Liver (tissue), 9 donors: Measurements from ENCODE around the gene ADARB1. TPM values are rescaled to one million over a fixed set of nuclear protein-coding genes. Genes with fewer than 3 reads are reported as not detected.

Experiments used
- DNase-seq: peaks from one replicate; pipeline ENCODE4 v3.0.0-alpha.2; 2017; ENCODE audit warnings: low spot score
- H3K27ac ChIP-seq, 2 donors: one replicate each; pipeline ENCODE4 v1.7.0; 2013; ENCODE audit warnings: inconsistent platforms in 2 of 2, low read length in 2 of 2, control low read depth in 1 of 2, low read depth in 1 of 2, mild to moderate bottlenecking in 1 of 2
- H3K27me3 ChIP-seq, 4 donors: one replicate each; pipeline versions ENCODE4 v1.6.1 to v1.7.0; 2013; ENCODE audit warnings: low read length in 3 of 4, inconsistent platforms in 1 of 4, mild to moderate bottlenecking in 1 of 4, moderate library complexity in 1 of 4; ENCODE audit not compliant: control insufficient read depth in 4 of 4, insufficient read depth in 4 of 4
- H3K36me3 ChIP-seq, 4 donors: one replicate each; pipeline versions ENCODE4 v1.6.1 to v1.7.0; 2013; ENCODE audit warnings: low read length in 3 of 4, mild to moderate bottlenecking in 3 of 4, low read depth in 1 of 4, moderate library complexity in 1 of 4; ENCODE audit not compliant: control insufficient read depth in 4 of 4, insufficient read depth in 3 of 4
- H3K4me1 ChIP-seq, 4 donors: one replicate each; pipeline versions ENCODE4 v1.6.1 to v1.7.0; 2013; ENCODE audit warnings: low read length in 3 of 4, mild to moderate bottlenecking in 3 of 4, moderate library complexity in 1 of 4; ENCODE audit not compliant: control insufficient read depth in 4 of 4, insufficient read depth in 4 of 4
- H3K4me3 ChIP-seq, 3 donors: one replicate each; pipeline versions ENCODE4 v1.6.1 to v1.7.0; 2013; ENCODE audit warnings: low read length in 3 of 3, control low read depth in 1 of 3, low read depth in 1 of 3, mild to moderate bottlenecking in 1 of 3
- H3K9ac ChIP-seq, 2 donors: one replicate each; pipeline ENCODE4 v1.7.0; 2013; ENCODE audit warnings: low read length in 2 of 2, mild to moderate bottlenecking in 2 of 2, moderate library complexity in 2 of 2, control low read depth in 1 of 2, low read depth in 1 of 2
- H3K9me3 ChIP-seq, 4 donors: one replicate each; pipeline versions ENCODE4 v1.6.1 to v1.7.0; 2013; ENCODE audit warnings: low read length in 3 of 4; ENCODE audit not compliant: control insufficient read depth in 4 of 4
- EGR1 ChIP-seq, 2 donors: IDR thresholded peaks; 2 replicates each; pipeline ENCODE4 v1.6.1; 2016 to 2018; ENCODE audit warnings: antibody characterized with exemption in 2 of 2, low read depth in 2 of 2
- FOXA1 ChIP-seq: IDR thresholded peaks from 2 replicates; pipeline ENCODE4 v1.6.1; 2016; ENCODE audit warnings: antibody characterized with exemption
- FOXA2 ChIP-seq: IDR thresholded peaks from 2 replicates; pipeline ENCODE4 v1.6.1; 2016; ENCODE audit warnings: antibody characterized with exemption
- GABPA ChIP-seq, 2 donors: IDR thresholded peaks in 1 of 2; conservative IDR thresholded peaks in 1 of 2; 2 replicates each; pipeline ENCODE4 v1.6.1; 2016; ENCODE audit warnings: antibody characterized with exemption in 2 of 2, mild to moderate bottlenecking in 1 of 2, moderate library complexity in 1 of 2
- HNF4A ChIP-seq, 2 donors: conservative IDR thresholded peaks; 2 replicates each; pipeline ENCODE4 v1.6.1; 2016; ENCODE audit warnings: antibody characterized with exemption in 2 of 2, mild to moderate bottlenecking in 2 of 2
- HNF4G ChIP-seq: IDR thresholded peaks from 2 replicates; pipeline ENCODE4 v1.6.1; 2016; ENCODE audit warnings: antibody characterized with exemption
- JUND ChIP-seq, 2 donors: IDR thresholded peaks; 2 replicates each; pipeline ENCODE4 v1.6.1; 2016; ENCODE audit warnings: antibody characterized with exemption in 2 of 2
- NR2F2 ChIP-seq: IDR thresholded peaks from 2 replicates; pipeline ENCODE4 v1.6.1; 2016; ENCODE audit warnings: antibody characterized with exemption
- RAD21 ChIP-seq, 2 donors: IDR thresholded peaks; 2 replicates each; pipeline ENCODE4 v1.6.1; 2016; ENCODE audit warnings: antibody characterized with exemption in 2 of 2, mild to moderate bottlenecking in 2 of 2
- RXRA ChIP-seq, 2 donors: IDR thresholded peaks; 2 replicates each; pipeline ENCODE4 v1.6.1; 2017 to 2018; ENCODE audit warnings: antibody characterized with exemption in 2 of 2, mild to moderate bottlenecking in 1 of 2
- TAF1 ChIP-seq: conservative IDR thresholded peaks from 2 replicates; pipeline ENCODE4 v1.6.1; 2016; ENCODE audit warnings: antibody characterized with exemption, mild to moderate bottlenecking
- WGBS: extraction: QIAGEN DNeasy Blood & Tissue Kit; methylation state at CpG from one replicate; pipeline ENCODE4 v1.1.7; 2013; 5-methylcytosine and 5-hydroxymethylcytosine counted together
- polyA plus RNA-seq, 2 donors: library from polyadenylated mRNA; stranded (reverse) in 1 of 2; unstranded in 1 of 2; fragments of 200-250 nt in 1 of 2; fragments of >200 nt in 1 of 2; fragmentation: Nextera tagmentation in 1 of 2; extraction: Ambion mirVana in 1 of 2; gene quantifications; one replicate each; pipeline versions ENCODE4 v1.2.1 to v1.2.3, GENCODE V29; 2013 to 2015
- total RNA-seq, 2 donors: library from RNA; depleted of rRNA; stranded (reverse); fragments of >200 nt; gene quantifications; one replicate each; pipeline ENCODE4 v1.2.3, GENCODE V29; 2014
- TF ChIP-seq, protein P1 (sequence below): IDR thresholded peaks from 2 replicates; pipeline ENCODE4 v1.6.1; 2016; ENCODE audit warnings: antibody characterized with exemption
- TF ChIP-seq, protein P2 (sequence below): fragments of 150-350 bp; IDR thresholded peaks from 2 replicates; pipeline ENCODE4 v1.5.1; 2017; ENCODE audit warnings: improper control_type of control experiment, low read depth, low read length; ENCODE audit not compliant: missing input control
- TF ChIP-seq, protein P3 (sequence below): IDR thresholded peaks from 2 replicates; pipeline ENCODE4 v1.6.1; 2016; ENCODE audit warnings: antibody characterized with exemption
- TF ChIP-seq, protein P4 (sequence below): IDR thresholded peaks from 2 replicates; pipeline ENCODE4 v1.6.1; 2016; ENCODE audit warnings: antibody characterized with exemption, mild to moderate bottlenecking
- donor health status: healthy.
- donor health status: healthy.
- donor health status: healthy.
- donor health status: healthy.
- donor health status: healthy.

The ADARB1 gene
- total and polyA plus RNA-seq, 4 donors, result 1.6 to 7.8 (median 2.9) TPM

DNA sequence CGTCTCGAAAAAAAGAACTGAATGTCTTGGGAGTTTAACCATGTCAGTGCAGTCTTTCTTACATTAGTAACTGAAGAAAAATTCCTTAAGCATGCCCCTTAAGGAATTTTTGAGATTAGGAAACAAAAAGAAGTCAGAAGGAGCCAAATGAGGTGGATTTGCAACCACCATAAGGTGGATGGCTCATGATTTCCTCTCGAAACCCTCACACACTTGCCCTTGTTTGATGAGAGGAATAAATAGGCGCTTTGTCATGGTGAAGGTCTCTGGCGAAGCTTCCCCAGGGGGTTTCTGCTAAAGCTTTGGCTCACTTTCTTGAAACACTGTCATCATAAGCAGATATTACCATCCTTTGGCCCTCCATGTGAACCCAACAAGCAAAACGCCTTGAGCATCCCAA is 145.1 kb downstream of the ADARB1 start:
- H3K27me3 ChIP-seq, result no peaks in the 10 kb centered on the region
- WGBS, result 95% methylated on average over 6 of the region's 6 CpGs
- TF ChIP-seq RAD21 (IDR thresholded peaks at IDR 0.05) (no peak), FOXA2 (no peak), GABPA (IDR thresholded peaks at IDR 0.05 in 1 of 2, conservative IDR thresholded peaks at IDR 0.05 in 1 of 2) (no peak)
- TF ChIP-seq, protein P1, sequence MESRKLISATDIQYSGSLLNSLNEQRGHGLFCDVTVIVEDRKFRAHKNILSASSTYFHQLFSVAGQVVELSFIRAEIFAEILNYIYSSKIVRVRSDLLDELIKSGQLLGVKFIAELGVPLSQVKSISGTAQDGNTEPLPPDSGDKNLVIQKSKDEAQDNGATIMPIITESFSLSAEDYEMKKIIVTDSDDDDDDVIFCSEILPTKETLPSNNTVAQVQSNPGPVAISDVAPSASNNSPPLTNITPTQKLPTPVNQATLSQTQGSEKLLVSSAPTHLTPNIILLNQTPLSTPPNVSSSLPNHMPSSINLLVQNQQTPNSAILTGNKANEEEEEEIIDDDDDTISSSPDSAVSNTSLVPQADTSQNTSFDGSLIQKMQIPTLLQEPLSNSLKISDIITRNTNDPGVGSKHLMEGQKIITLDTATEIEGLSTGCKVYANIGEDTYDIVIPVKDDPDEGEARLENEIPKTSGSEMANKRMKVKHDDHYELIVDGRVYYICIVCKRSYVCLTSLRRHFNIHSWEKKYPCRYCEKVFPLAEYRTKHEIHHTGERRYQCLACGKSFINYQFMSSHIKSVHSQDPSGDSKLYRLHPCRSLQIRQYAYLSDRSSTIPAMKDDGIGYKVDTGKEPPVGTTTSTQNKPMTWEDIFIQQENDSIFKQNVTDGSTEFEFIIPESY, result no peak
- no peak overlapping the region for H3K27ac ChIP-seq
- H3K9me3 ChIP-seq, result no peaks in the 10 kb centered on the region
- peaks cover 0 to 2% (median 0%) of the 10 kb centered on the region in 4 donors for H3K4me1 ChIP-seq
- H3K36me3 ChIP-seq, result peaks cover 0 to 7% (median 1%) of the 10 kb centered on the region in 4 donors
- no peak overlapping the region for H3K4me3 ChIP-seq
- H3K9ac ChIP-seq, result no peak overlapping the region
- DNase-seq, result no peak

DNA sequence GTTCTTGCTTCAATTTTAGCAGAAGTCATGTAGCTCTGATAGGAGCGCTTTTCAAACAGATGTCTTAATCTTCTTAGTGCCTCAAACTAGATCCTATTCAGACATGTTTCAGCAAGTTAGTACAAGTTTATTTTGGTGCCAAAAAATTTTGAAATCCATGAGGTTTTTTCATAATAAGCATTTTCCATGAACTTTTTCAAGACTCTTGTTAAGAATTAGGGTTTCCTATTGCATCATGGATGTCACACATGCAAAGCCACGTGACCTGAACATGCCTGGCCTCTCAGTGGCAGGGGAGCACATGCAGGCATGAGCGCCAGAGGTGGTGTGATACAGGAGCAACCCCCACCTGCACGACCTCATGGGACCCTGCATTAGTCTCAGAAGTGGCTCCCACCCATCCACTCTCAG is 145.7 kb downstream of the ADARB1 start:
- Histone ChIP-seq H3K9ac (no peak overlapping the region), H3K27ac (no peak overlapping the region), H3K4me1 (peaks cover 0 to 2% (median 0%) of the 10 kb centered on the region in 4 donors), H3K36me3 (peaks cover 0 to 7% (median 1%) of the 10 kb centered on the region in 4 donors), H3K27me3 (no peaks in the 10 kb centered on the region), H3K4me3 (no peak overlapping the region), H3K9me3 (no peaks in the 10 kb centered on the region)
- DNase-seq, result no peak
- no peak for TF ChIP-seq FOXA2
- TF ChIP-seq NR2F2, result no peak
- no peak for TF ChIP-seq EGR1 (IDR thresholded peaks at IDR 0.05; ENCODE audit: low read depth in 2 of 2)
- no peak for TF ChIP-seq HNF4A (conservative IDR thresholded peaks at IDR 0.05)
- TF ChIP-seq, protein P2, sequence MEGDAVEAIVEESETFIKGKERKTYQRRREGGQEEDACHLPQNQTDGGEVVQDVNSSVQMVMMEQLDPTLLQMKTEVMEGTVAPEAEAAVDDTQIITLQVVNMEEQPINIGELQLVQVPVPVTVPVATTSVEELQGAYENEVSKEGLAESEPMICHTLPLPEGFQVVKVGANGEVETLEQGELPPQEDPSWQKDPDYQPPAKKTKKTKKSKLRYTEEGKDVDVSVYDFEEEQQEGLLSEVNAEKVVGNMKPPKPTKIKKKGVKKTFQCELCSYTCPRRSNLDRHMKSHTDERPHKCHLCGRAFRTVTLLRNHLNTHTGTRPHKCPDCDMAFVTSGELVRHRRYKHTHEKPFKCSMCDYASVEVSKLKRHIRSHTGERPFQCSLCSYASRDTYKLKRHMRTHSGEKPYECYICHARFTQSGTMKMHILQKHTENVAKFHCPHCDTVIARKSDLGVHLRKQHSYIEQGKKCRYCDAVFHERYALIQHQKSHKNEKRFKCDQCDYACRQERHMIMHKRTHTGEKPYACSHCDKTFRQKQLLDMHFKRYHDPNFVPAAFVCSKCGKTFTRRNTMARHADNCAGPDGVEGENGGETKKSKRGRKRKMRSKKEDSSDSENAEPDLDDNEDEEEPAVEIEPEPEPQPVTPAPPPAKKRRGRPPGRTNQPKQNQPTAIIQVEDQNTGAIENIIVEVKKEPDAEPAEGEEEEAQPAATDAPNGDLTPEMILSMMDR, result no peak
- TF ChIP-seq, protein P3, sequence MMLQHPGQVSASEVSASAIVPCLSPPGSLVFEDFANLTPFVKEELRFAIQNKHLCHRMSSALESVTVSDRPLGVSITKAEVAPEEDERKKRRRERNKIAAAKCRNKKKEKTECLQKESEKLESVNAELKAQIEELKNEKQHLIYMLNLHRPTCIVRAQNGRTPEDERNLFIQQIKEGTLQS, result no peak
- no peak for TF ChIP-seq FOXA1
- TF ChIP-seq RAD21 (IDR thresholded peaks at IDR 0.05), result no peak
- TF ChIP-seq GABPA (IDR thresholded peaks at IDR 0.05 in 1 of 2, conservative IDR thresholded peaks at IDR 0.05 in 1 of 2), result no peak
- 93% methylated on average over 4 of the region's 4 CpGs for WGBS

DNA sequence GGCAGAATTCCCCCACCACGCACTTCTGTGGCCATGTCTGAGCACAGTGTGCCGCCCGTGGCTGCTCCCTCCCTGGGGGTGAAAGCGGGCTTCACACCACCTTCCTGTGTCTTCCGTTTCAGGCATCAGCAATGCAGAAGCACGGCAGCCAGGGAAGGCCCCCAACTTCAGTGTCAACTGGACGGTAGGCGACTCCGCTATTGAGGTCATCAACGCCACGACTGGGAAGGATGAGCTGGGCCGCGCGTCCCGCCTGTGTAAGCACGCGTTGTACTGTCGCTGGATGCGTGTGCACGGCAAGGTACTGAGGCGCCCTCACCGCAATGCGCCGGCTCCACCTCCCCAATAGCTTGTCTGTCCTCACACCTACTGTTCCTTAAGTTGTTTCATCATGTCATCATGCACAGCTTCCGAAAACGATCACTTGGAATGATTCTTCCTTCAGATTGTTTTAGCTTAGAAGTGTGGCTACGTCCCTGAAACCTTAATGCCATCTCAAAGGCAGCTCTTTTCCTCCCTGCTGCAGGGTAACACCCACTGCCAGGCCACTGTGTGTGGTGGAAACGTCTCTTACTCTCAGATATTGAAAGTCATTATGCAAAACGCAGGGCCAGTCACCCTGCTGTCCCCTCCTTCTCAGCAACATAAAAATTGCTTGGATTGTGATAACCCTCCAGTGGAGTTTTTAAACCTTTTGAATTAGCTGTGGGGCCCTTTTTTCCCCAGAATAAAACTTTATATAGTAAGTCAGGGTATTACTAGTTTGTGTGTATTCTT is 146.5 kb downstream of the ADARB1 start:
- H3K27me3 ChIP-seq, result no peaks in the 10 kb centered on the region
- WGBS, result 97% methylated on average over 29 of the region's 29 CpGs
- TF ChIP-seq TAF1 (no peak), HNF4G (no peak), JUND (IDR thresholded peaks at IDR 0.05) (no peak), GABPA (IDR thresholded peaks at IDR 0.05 in 1 of 2, conservative IDR thresholded peaks at IDR 0.05 in 1 of 2) (no peak), RAD21 (IDR thresholded peaks at IDR 0.05) (no peak), RXRA (IDR thresholded peaks at IDR 0.05) (no peak)
- TF ChIP-seq, protein P2, result no peak
- TF ChIP-seq, protein P4, sequence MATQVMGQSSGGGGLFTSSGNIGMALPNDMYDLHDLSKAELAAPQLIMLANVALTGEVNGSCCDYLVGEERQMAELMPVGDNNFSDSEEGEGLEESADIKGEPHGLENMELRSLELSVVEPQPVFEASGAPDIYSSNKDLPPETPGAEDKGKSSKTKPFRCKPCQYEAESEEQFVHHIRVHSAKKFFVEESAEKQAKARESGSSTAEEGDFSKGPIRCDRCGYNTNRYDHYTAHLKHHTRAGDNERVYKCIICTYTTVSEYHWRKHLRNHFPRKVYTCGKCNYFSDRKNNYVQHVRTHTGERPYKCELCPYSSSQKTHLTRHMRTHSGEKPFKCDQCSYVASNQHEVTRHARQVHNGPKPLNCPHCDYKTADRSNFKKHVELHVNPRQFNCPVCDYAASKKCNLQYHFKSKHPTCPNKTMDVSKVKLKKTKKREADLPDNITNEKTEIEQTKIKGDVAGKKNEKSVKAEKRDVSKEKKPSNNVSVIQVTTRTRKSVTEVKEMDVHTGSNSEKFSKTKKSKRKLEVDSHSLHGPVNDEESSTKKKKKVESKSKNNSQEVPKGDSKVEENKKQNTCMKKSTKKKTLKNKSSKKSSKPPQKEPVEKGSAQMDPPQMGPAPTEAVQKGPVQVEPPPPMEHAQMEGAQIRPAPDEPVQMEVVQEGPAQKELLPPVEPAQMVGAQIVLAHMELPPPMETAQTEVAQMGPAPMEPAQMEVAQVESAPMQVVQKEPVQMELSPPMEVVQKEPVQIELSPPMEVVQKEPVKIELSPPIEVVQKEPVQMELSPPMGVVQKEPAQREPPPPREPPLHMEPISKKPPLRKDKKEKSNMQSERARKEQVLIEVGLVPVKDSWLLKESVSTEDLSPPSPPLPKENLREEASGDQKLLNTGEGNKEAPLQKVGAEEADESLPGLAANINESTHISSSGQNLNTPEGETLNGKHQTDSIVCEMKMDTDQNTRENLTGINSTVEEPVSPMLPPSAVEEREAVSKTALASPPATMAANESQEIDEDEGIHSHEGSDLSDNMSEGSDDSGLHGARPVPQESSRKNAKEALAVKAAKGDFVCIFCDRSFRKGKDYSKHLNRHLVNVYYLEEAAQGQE, result no peak

More for the DNA sequence above, 146.5 kb downstream of the ADARB1 start:
- H3K9me3 ChIP-seq, result no peaks in the 10 kb centered on the region
- no peak overlapping the region for H3K27ac ChIP-seq
- H3K4me3 ChIP-seq, result no peak overlapping the region
- no peak for DNase-seq
- H3K9ac ChIP-seq, result no peak overlapping the region
- peaks cover 0 to 2% (median 0%) of the 10 kb centered on the region in 4 donors for H3K4me1 ChIP-seq
- peaks cover 0 to 7% (median 2%) of the 10 kb centered on the region in 4 donors for H3K36me3 ChIP-seq
